ENCODE results near the gene RAN. TPM values are rescaled to one million over a fixed set of nuclear protein-coding genes. Genes with fewer than 3 reads are reported as not detected.

The RAN gene
- total RNA-seq, 1 experiment from 2014 or later = 1,090 TPM

Other genes with a start within 250 kb of the RAN start
- gene RIMBP2, start 155.8 kb upstream of the RAN start, total RNA-seq (2014; rRNA removed; shearing (Covaris generic)) = 0.06 and 0.50 TPM in 2 replicates
- 19.6 and 20.5 TPM in 2 replicates for gene STX2, start 32.8 kb upstream of the RAN start, total RNA-seq (2014; rRNA removed; shearing (Covaris generic))
- 0.14 and 0.21 TPM in 2 replicates for gene ADGRD1, start 81.8 kb downstream of the RAN start, total RNA-seq (2014; rRNA removed; shearing (Covaris generic))